ENCODE measurements around the gene ATG2A. TPM values are rescaled to one million over a fixed set of nuclear protein-coding genes. Genes with fewer than 3 reads are reported as not detected.

Gene ATG2A
- total and polyA plus RNA-seq, 9 of the 15 experiments (the other 6 are each of a cell fraction or from before 2014, with no cell fraction given): 0.25 to 45.9 (median 5.2) TPM

GRCh38 chr11:64885367-64886286, 31.4 kb downstream of the ATG2A start (continued):
- TF ChIP-seq FOXP1 (CRISPR knock-in tag; IDR thresholded peaks at IDR 0.05): no peak
- TF ChIP-seq THRAP3 (IDR thresholded peaks at IDR 0.05; ENCODE audit: borderline replicate concordance): peak; percentile 67; the same call in 1 of the 2 replicates
- TF ChIP-seq ATF7 (IDR thresholded peaks at IDR 0.05): peak; percentile 89
- TF ChIP-seq POLR3G (IDR thresholded peaks at IDR 0.05; ENCODE audit: extremely low read depth, insufficient read length, insufficient replicate concordance): no peak
- TF ChIP-seq ZNF589 (CRISPR knock-in tag; IDR thresholded peaks at IDR 0.05; ENCODE audit: low read depth): peak; percentile 85
- peak in 1 of 2 experiments; percentile 87; a peak in 2 of 4 replicates for TF ChIP-seq HDAC1 (IDR thresholded peaks at IDR 0.05)
- peak; percentile 77 for TF ChIP-seq TEAD4 (IDR thresholded peaks at IDR 0.05; ENCODE audit: low read length)
- TF ChIP-seq TEAD4 (CRISPR knock-in tag; IDR thresholded peaks at IDR 0.05; ENCODE audit: borderline replicate concordance): no peak
- TF ChIP-seq, protein P1, sequence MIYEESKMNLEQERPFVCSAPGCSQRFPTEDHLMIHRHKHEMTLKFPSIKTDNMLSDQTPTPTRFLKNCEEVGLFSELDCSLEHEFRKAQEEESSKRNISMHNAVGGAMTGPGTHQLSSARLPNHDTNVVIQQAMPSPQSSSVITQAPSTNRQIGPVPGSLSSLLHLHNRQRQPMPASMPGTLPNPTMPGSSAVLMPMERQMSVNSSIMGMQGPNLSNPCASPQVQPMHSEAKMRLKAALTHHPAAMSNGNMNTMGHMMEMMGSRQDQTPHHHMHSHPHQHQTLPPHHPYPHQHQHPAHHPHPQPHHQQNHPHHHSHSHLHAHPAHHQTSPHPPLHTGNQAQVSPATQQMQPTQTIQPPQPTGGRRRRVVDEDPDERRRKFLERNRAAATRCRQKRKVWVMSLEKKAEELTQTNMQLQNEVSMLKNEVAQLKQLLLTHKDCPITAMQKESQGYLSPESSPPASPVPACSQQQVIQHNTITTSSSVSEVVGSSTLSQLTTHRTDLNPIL (CRISPR knock-in tag; IDR thresholded peaks at IDR 0.05): no peak
- no peak for TF ChIP-seq MCM3 (IDR thresholded peaks at IDR 0.05)
- TF ChIP-seq ARID1B (IDR thresholded peaks at IDR 0.05): peak; percentile 81
- TF ChIP-seq NR4A1 (CRISPR knock-in tag; IDR thresholded peaks at IDR 0.05): no peak
- peak; percentile 59; the same call in 1 of the 2 replicates for TF ChIP-seq NR4A1 (tag; IDR thresholded peaks at IDR 0.05)
- TF ChIP-seq NR2C1 (IDR thresholded peaks at IDR 0.05): peak; percentile 12; the same call in 1 of the 2 replicates
- peak; percentile 35; the same call in 1 of the 2 replicates for TF ChIP-seq NR2C1 (tag; IDR thresholded peaks at IDR 0.05)
- TF ChIP-seq KDM2B (CRISPR knock-in tag; IDR thresholded peaks at IDR 0.05): peak; percentile 34; the same call in 1 of the 2 replicates
- TF ChIP-seq BDP1 (IDR thresholded peaks at IDR 0.05; ENCODE audit: insufficient read depth, insufficient read length): no peak
- TF ChIP-seq CTBP1 (IDR thresholded peaks at IDR 0.05; ENCODE audit: borderline replicate concordance): peak; percentile 79; the same call in 1 of the 2 replicates
- TF ChIP-seq SNIP1 (IDR thresholded peaks at IDR 0.05; ENCODE audit: low read depth): no peak
- TF ChIP-seq ATF3 (IDR thresholded peaks at IDR 0.05): peak; percentile 96
- no peak; the same call in 1 of the 2 replicates for TF ChIP-seq ATF3 (CRISPR knock-in tag; conservative IDR thresholded peaks at IDR 0.05)
- peak; percentile 71 for TF ChIP-seq CREB1 (IDR thresholded peaks at IDR 0.05)
- peak; percentile 71 for TF ChIP-seq CREB1 (CRISPR knock-in tag; IDR thresholded peaks at IDR 0.05)
- TF ChIP-seq HOXB6 (CRISPR knock-in tag; IDR thresholded peaks at IDR 0.05; ENCODE audit: borderline replicate concordance): no peak
- no peak for TF ChIP-seq ZNF717 (CRISPR knock-in tag; IDR thresholded peaks at IDR 0.05)
- TF ChIP-seq, protein P2, sequence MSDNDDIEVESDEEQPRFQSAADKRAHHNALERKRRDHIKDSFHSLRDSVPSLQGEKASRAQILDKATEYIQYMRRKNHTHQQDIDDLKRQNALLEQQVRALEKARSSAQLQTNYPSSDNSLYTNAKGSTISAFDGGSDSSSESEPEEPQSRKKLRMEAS (CRISPR knock-in tag; IDR thresholded peaks at IDR 0.05): peak; percentile 95
- TF ChIP-seq ZNF197 (CRISPR knock-in tag; IDR thresholded peaks at IDR 0.05; ENCODE audit: low read depth): peak; percentile 37; the same call in 1 of the 2 replicates
- peak; percentile 68; the same call in 1 of the 2 replicates for TF ChIP-seq POLR2AphosphoS5 (IDR thresholded peaks at IDR 0.05; ENCODE audit: control insufficient read depth, insufficient read depth, low read depth, low read length)

Data from K562 (cell line).